ENCODE measurements around the gene WDFY3. TPM values are rescaled to one million over a fixed set of nuclear protein-coding genes. Genes with fewer than 3 reads are reported as not detected.

WDFY3 gene, protein sequence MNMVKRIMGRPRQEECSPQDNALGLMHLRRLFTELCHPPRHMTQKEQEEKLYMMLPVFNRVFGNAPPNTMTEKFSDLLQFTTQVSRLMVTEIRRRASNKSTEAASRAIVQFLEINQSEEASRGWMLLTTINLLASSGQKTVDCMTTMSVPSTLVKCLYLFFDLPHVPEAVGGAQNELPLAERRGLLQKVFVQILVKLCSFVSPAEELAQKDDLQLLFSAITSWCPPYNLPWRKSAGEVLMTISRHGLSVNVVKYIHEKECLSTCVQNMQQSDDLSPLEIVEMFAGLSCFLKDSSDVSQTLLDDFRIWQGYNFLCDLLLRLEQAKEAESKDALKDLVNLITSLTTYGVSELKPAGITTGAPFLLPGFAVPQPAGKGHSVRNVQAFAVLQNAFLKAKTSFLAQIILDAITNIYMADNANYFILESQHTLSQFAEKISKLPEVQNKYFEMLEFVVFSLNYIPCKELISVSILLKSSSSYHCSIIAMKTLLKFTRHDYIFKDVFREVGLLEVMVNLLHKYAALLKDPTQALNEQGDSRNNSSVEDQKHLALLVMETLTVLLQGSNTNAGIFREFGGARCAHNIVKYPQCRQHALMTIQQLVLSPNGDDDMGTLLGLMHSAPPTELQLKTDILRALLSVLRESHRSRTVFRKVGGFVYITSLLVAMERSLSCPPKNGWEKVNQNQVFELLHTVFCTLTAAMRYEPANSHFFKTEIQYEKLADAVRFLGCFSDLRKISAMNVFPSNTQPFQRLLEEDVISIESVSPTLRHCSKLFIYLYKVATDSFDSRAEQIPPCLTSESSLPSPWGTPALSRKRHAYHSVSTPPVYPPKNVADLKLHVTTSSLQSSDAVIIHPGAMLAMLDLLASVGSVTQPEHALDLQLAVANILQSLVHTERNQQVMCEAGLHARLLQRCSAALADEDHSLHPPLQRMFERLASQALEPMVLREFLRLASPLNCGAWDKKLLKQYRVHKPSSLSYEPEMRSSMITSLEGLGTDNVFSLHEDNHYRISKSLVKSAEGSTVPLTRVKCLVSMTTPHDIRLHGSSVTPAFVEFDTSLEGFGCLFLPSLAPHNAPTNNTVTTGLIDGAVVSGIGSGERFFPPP (N-terminal part only)
- polyA plus RNA-seq (2013): 9.8 TPM

GRCh38 chr4:84966382-84967242, at the start of gene WDFY3:
Gene WDFY3, minus strand, starts transcription at chr4:84966690. Its CDS starts 106,099 bp downstream, at chr4:84860591.
- 0% methylated on average over 50 of the region's 58 CpGs for WGBS (ENCODE audit: insufficient coverage)
- ChIA-PET CTCF (interaction anchor here (1.1 to 2.1 kb wide), 3 partner anchors 12 to 218 kb away, joined by 3 to 9 read pairs (median 5); no protein-coding TSS in a partner anchor), POLR2A (interaction anchor here (0.6 kb wide), 1 partner anchor 10 kb away, joined by 3 read pairs; no protein-coding TSS in a partner anchor)
- no peaks in the 10 kb centered on the region for H3K36me3 ChIP-seq (ENCODE audit: control insufficient read depth in 4 of 4, insufficient read depth in 4 of 4, low read length in 3 of 4)
- no peaks in the 10 kb centered on the region for H3K9me3 ChIP-seq (ENCODE audit: control extremely low read depth in 1 of 5, control insufficient read depth in 4 of 5, insufficient read depth in 2 of 5, low read depth in 1 of 5, low read length in 4 of 5)
- H3K4me3 ChIP-seq (ENCODE audit: control insufficient read depth in 1 of 7, extremely low read depth in 1 of 7, insufficient read depth in 4 of 7, low read depth in 2 of 7, low read length in 6 of 7): peak within 1 kb of the TSS; percentile 64 to 88 (median 84)
- DNase-seq: peak; percentile 72 to 75 (median 72)
- H3K27ac ChIP-seq (ENCODE audit: insufficient read depth in 1 of 2, low read depth in 1 of 2, low read length in 2 of 2, poor library complexity in 1 of 2, severe bottlenecking in 2 of 2): no peak within 1 kb of the TSS
- peaks cover 12 to 18% (median 14%) of the 10 kb centered on the region in 4 experiments for H3K4me1 ChIP-seq (ENCODE audit: control extremely low read depth in 1 of 4, control insufficient read depth in 4 of 4, insufficient read depth in 4 of 4, low read length in 3 of 4)
- peaks cover 3 to 32% (median 6%) of the 10 kb centered on the region in 5 experiments for H3K27me3 ChIP-seq (replicated peaks in 2 of 5; ENCODE audit: control insufficient read depth in 4 of 5, insufficient read depth in 5 of 5, low read length in 4 of 5)

GRCh38 chr4:85005865-85006377, 39.4 kb upstream of the WDFY3 start:
- ChIA-PET CTCF (no interaction called here), POLR2A (no interaction called here)
- no peaks in the 10 kb centered on the region for H3K36me3 ChIP-seq (ENCODE audit: control insufficient read depth in 4 of 4, insufficient read depth in 4 of 4, low read length in 3 of 4)
- WGBS (ENCODE audit: insufficient coverage): no CpG with 5 or more reads among the region's 2 CpGs
- no peak for DNase-seq
- H3K27me3 ChIP-seq (replicated peaks in 2 of 5; ENCODE audit: control insufficient read depth in 4 of 5, insufficient read depth in 5 of 5, low read length in 4 of 5): no peaks in the 10 kb centered on the region
- H3K4me3 ChIP-seq (ENCODE audit: control insufficient read depth in 1 of 7, extremely low read depth in 1 of 7, insufficient read depth in 4 of 7, low read depth in 2 of 7, low read length in 6 of 7): no peak overlapping the region
- no peaks in the 10 kb centered on the region for H3K9me3 ChIP-seq (ENCODE audit: control extremely low read depth in 1 of 5, control insufficient read depth in 4 of 5, insufficient read depth in 2 of 5, low read depth in 1 of 5, low read length in 4 of 5)
- H3K27ac ChIP-seq (ENCODE audit: insufficient read depth in 1 of 2, low read depth in 1 of 2, low read length in 2 of 2, poor library complexity in 1 of 2, severe bottlenecking in 2 of 2): no peak overlapping the region
- H3K4me1 ChIP-seq (ENCODE audit: control extremely low read depth in 1 of 4, control insufficient read depth in 4 of 4, insufficient read depth in 4 of 4, low read length in 3 of 4): no peaks in the 10 kb centered on the region

DNA sequence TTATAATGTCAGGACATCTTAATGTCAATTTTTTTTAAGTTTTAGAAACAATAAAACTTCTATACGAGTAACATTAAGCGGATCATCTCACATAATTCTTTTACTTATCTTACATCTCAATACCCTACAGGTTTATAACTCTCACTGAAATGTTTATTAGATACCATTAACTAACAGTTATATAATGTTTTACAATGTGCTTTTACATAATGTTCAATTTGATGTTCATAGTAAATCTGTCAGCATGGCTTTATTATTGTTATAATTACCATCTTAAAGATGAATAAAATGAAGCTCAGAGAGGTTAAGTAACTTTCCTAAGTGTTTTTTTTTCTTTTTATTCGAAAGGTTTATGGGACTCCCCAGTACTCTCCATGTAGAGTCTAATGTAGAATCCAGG, 33.9 kb upstream of the WDFY3 start:
- ChIA-PET CTCF (no interaction called here), POLR2A (no interaction called here)
- Histone ChIP-seq H3K4me3 (ENCODE audit: control insufficient read depth in 1 of 7, extremely low read depth in 1 of 7, insufficient read depth in 4 of 7, low read depth in 2 of 7, low read length in 6 of 7) (no peak overlapping the region), H3K9me3 (ENCODE audit: control extremely low read depth in 1 of 5, control insufficient read depth in 4 of 5, insufficient read depth in 2 of 5, low read depth in 1 of 5, low read length in 4 of 5) (no peaks in the 10 kb centered on the region), H3K27me3 (replicated peaks in 2 of 5; ENCODE audit: control insufficient read depth in 4 of 5, insufficient read depth in 5 of 5, low read length in 4 of 5) (no peaks in the 10 kb centered on the region), H3K27ac (ENCODE audit: insufficient read depth in 1 of 2, low read depth in 1 of 2, low read length in 2 of 2, poor library complexity in 1 of 2, severe bottlenecking in 2 of 2) (no peak overlapping the region), H3K4me1 (ENCODE audit: control extremely low read depth in 1 of 4, control insufficient read depth in 4 of 4, insufficient read depth in 4 of 4, low read length in 3 of 4) (no peaks in the 10 kb centered on the region), H3K36me3 (ENCODE audit: control insufficient read depth in 4 of 4, insufficient read depth in 4 of 4, low read length in 3 of 4) (no peaks in the 10 kb centered on the region)
- no CpG with 5 or more reads among the region's 3 CpGs for WGBS (ENCODE audit: insufficient coverage)
- DNase-seq: no peak

GRCh38 chr4:84995386-84995785, 28.9 kb upstream of the WDFY3 start:
- WGBS (ENCODE audit: insufficient coverage): 92% methylated on average over 2 of the region's 3 CpGs
- no peak for DNase-seq
- Histone ChIP-seq H3K4me1 (ENCODE audit: control extremely low read depth in 1 of 4, control insufficient read depth in 4 of 4, insufficient read depth in 4 of 4, low read length in 3 of 4) (no peaks in the 10 kb centered on the region), H3K4me3 (ENCODE audit: control insufficient read depth in 1 of 7, extremely low read depth in 1 of 7, insufficient read depth in 4 of 7, low read depth in 2 of 7, low read length in 6 of 7) (no peak overlapping the region), H3K27ac (ENCODE audit: insufficient read depth in 1 of 2, low read depth in 1 of 2, low read length in 2 of 2, poor library complexity in 1 of 2, severe bottlenecking in 2 of 2) (no peak overlapping the region), H3K9me3 (ENCODE audit: control extremely low read depth in 1 of 5, control insufficient read depth in 4 of 5, insufficient read depth in 2 of 5, low read depth in 1 of 5, low read length in 4 of 5) (no peaks in the 10 kb centered on the region), H3K27me3 (replicated peaks in 2 of 5; ENCODE audit: control insufficient read depth in 4 of 5, insufficient read depth in 5 of 5, low read length in 4 of 5) (no peaks in the 10 kb centered on the region), H3K36me3 (ENCODE audit: control insufficient read depth in 4 of 4, insufficient read depth in 4 of 4, low read length in 3 of 4) (no peaks in the 10 kb centered on the region)
- ChIA-PET CTCF (interaction anchor here (0.9 kb wide), 1 partner anchor 9 kb away, joined by 3 read pairs; no protein-coding TSS in a partner anchor), POLR2A (no interaction called here)

GRCh38 chr4:84994280-84994679, 27.8 kb upstream of the WDFY3 start:
- no peak for DNase-seq
- Histone ChIP-seq H3K4me1 (ENCODE audit: control extremely low read depth in 1 of 4, control insufficient read depth in 4 of 4, insufficient read depth in 4 of 4, low read length in 3 of 4) (no peaks in the 10 kb centered on the region), H3K36me3 (ENCODE audit: control insufficient read depth in 4 of 4, insufficient read depth in 4 of 4, low read length in 3 of 4) (no peaks in the 10 kb centered on the region), H3K4me3 (ENCODE audit: control insufficient read depth in 1 of 7, extremely low read depth in 1 of 7, insufficient read depth in 4 of 7, low read depth in 2 of 7, low read length in 6 of 7) (no peak overlapping the region), H3K27me3 (replicated peaks in 2 of 5; ENCODE audit: control insufficient read depth in 4 of 5, insufficient read depth in 5 of 5, low read length in 4 of 5) (no peaks in the 10 kb centered on the region), H3K9me3 (ENCODE audit: control extremely low read depth in 1 of 5, control insufficient read depth in 4 of 5, insufficient read depth in 2 of 5, low read depth in 1 of 5, low read length in 4 of 5) (no peaks in the 10 kb centered on the region), H3K27ac (ENCODE audit: insufficient read depth in 1 of 2, low read depth in 1 of 2, low read length in 2 of 2, poor library complexity in 1 of 2, severe bottlenecking in 2 of 2) (no peak overlapping the region)
- ChIA-PET POLR2A (no interaction called here), CTCF (no interaction called here)
- 76% methylated on average over 3 of the region's 3 CpGs for WGBS (ENCODE audit: insufficient coverage)

DNA sequence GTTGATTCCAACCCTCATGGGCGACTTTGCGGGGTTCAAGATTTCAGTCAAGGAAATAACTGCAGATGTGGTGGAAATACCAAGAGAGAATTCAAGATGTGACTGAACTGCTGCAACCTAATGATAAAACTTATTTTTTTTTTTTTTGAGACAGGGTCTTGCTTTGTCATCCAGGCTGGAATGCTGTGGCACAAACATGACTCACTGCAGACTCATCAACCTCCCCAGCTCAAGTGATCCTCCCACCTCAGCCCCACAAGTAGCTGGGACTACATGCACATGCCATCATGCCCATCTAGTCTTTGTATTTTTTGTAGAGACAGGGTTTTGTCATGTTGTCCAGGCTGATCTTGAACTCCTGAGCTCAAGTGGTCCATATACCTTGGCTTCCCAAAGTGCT, 19.5 kb upstream of the WDFY3 start:
- Histone ChIP-seq H3K9me3 (ENCODE audit: control extremely low read depth in 1 of 5, control insufficient read depth in 4 of 5, insufficient read depth in 2 of 5, low read depth in 1 of 5, low read length in 4 of 5) (no peaks in the 10 kb centered on the region), H3K4me3 (ENCODE audit: control insufficient read depth in 1 of 7, extremely low read depth in 1 of 7, insufficient read depth in 4 of 7, low read depth in 2 of 7, low read length in 6 of 7) (no peak overlapping the region), H3K4me1 (ENCODE audit: control extremely low read depth in 1 of 4, control insufficient read depth in 4 of 4, insufficient read depth in 4 of 4, low read length in 3 of 4) (no peaks in the 10 kb centered on the region), H3K27me3 (replicated peaks in 2 of 5; ENCODE audit: control insufficient read depth in 4 of 5, insufficient read depth in 5 of 5, low read length in 4 of 5) (no peaks in the 10 kb centered on the region), H3K27ac (ENCODE audit: insufficient read depth in 1 of 2, low read depth in 1 of 2, low read length in 2 of 2, poor library complexity in 1 of 2, severe bottlenecking in 2 of 2) (no peak overlapping the region), H3K36me3 (ENCODE audit: control insufficient read depth in 4 of 4, insufficient read depth in 4 of 4, low read length in 3 of 4) (no peaks in the 10 kb centered on the region)
- POLR2A ChIA-PET: no interaction called here
- WGBS (ENCODE audit: insufficient coverage): 93% methylated on average over 2 of the region's 2 CpGs
- no peak for DNase-seq
- CTCF ChIA-PET: no interaction called here

All from common myeloid progenitor, CD34-positive (primary cell).